HepG2 (cell line): ENCODE results near the gene BBS4. TPM values are rescaled to one million over a fixed set of nuclear protein-coding genes. Genes with fewer than 3 reads are reported as not detected.

Experiments used
- ATF5 ChIP-seq: sonication (generic); formaldehyde crosslinking; IDR thresholded peaks from 2 replicates; pipeline ENCODE4 v1.4.0; 2020; ENCODE audit warnings: mild to moderate bottlenecking, low read depth, missing genetic modification reagents
- CENPT ChIP-seq: sonication (generic); formaldehyde crosslinking; IDR thresholded peaks from 2 replicates; pipeline ENCODE4 v1.8.0; 2022; ENCODE audit warnings: low read depth, mild to moderate bottlenecking, moderate library complexity, missing genetic modification reagents
- CERS6 ChIP-seq: sonication (generic); formaldehyde crosslinking; IDR thresholded peaks from 2 replicates; pipeline ENCODE4 v1.5.0; 2020; ENCODE audit warnings: missing genetic modification reagents
- CSRNP1 ChIP-seq: sonication (generic); formaldehyde crosslinking; IDR thresholded peaks from 2 replicates; pipeline ENCODE4 v1.8.1; 2023; ENCODE audit warnings: mild to moderate bottlenecking, missing genetic modification reagents
- CTCF ChIP-seq: sonication (generic); formaldehyde crosslinking; IDR thresholded peaks from 2 replicates; pipeline ENCODE4 v1.5.0; 2020; ENCODE audit warnings: mild to moderate bottlenecking, missing genetic modification reagents, moderate library complexity
- HMG20A ChIP-seq: IDR thresholded peaks from 2 replicates; pipeline ENCODE4 v1.6.1; 2016; ENCODE audit warnings: borderline replicate concordance
- KLF6 ChIP-seq: IDR thresholded peaks from 2 replicates; pipeline ENCODE4 v1.8.0; 2016; ENCODE audit warnings: missing biosample characterization, missing genetic modification reagents
- RAD21 ChIP-seq: fragments of 450-650 bp; formaldehyde crosslinking; IDR thresholded peaks from 2 replicates; pipeline ENCODE4 v1.5.0; 2020; ENCODE audit warnings: mild to moderate bottlenecking
- RORA ChIP-seq: sonication (generic); formaldehyde crosslinking; IDR thresholded peaks from 2 replicates; pipeline ENCODE4 v1.5.0; 2020; ENCODE audit warnings: mild to moderate bottlenecking, missing genetic modification reagents, moderate library complexity
- SIX1 ChIP-seq: sonication (generic); formaldehyde crosslinking; IDR thresholded peaks from 2 replicates; pipeline ENCODE4 v1.4.0; 2020; ENCODE audit warnings: missing genetic modification reagents, borderline replicate concordance
- SMC3 ChIP-seq: IDR thresholded peaks from 2 replicates; pipeline ENCODE4 v1.6.1; 2011; ENCODE audit warnings: low read length, improper control_type of control experiment
- SRSF4 ChIP-seq: fragments of 200-400 bp; formaldehyde crosslinking; IDR thresholded peaks from one replicate; pipeline ENCODE4 v1.6.1; 2018; ENCODE audit warnings: mild to moderate bottlenecking, low read depth, low read length, moderate library complexity; ENCODE audit not compliant: poor library complexity, severe bottlenecking
- ZBTB1 ChIP-seq: sonication (generic); formaldehyde crosslinking; IDR thresholded peaks from 2 replicates; pipeline ENCODE4 v1.4.0; 2020; ENCODE audit warnings: missing genetic modification reagents, borderline replicate concordance
- ZMYM4 ChIP-seq: sonication (generic); formaldehyde crosslinking; IDR thresholded peaks from 2 replicates; pipeline ENCODE4 v1.8.1; 2023; ENCODE audit warnings: mild to moderate bottlenecking, missing genetic modification reagents
- ZNF496 ChIP-seq: sonication (generic); formaldehyde crosslinking; IDR thresholded peaks from 2 replicates; pipeline ENCODE4 v1.8.1; 2023; ENCODE audit warnings: mild to moderate bottlenecking, moderate library complexity, missing genetic modification reagents; ENCODE audit not compliant: insufficient replicate concordance
- ZNF552 ChIP-seq: sonication (generic); formaldehyde crosslinking; IDR thresholded peaks from 2 replicates; pipeline ENCODE4 v1.9.0; 2022; ENCODE audit warnings: missing genetic modification reagents, mild to moderate bottlenecking, borderline replicate concordance
- ZNF576 ChIP-seq: sonication (generic); formaldehyde crosslinking; IDR thresholded peaks from 2 replicates; pipeline ENCODE4 v1.4.0; 2020; ENCODE audit warnings: mild to moderate bottlenecking, missing genetic modification reagents
- ZSCAN22 ChIP-seq: sonication (generic); formaldehyde crosslinking; IDR thresholded peaks from 2 replicates; pipeline ENCODE4 v1.4.0; 2020; ENCODE audit warnings: mild to moderate bottlenecking, missing genetic modification reagents
- polyA plus RNA-seq, 8 experiments: library from polyadenylated mRNA; depleted of rRNA in 3 of 8; stranded (reverse) in 7 of 8; unstranded in 1 of 8; fragments of >200 nt; fragmentation: Illumina TruSeq in 4 of 8; extraction: Trizol in 4 of 8; gene quantifications; 2 replicates each; pipeline versions ENCODE4 v1.2.1 to v1.2.3, GENCODE V29; 2011 to 2016; ENCODE audit warnings: low read depth in 4 of 8, missing spikeins in 1 of 8, mixed read lengths in 1 of 8; ENCODE audit not compliant: insufficient read depth in 1 of 8
- total RNA-seq, 5 experiments: library from RNA; depleted of rRNA; stranded (reverse); fragments of >200 nt; fragmentation: Illumina TruSeq; extraction: Trizol; gene quantifications; 2 replicates each; pipeline ENCODE4 v1.2.3, GENCODE V29; 2016; ENCODE audit warnings: low read depth in 1 of 5

Gene BBS4
- total and polyA plus RNA-seq, 2 of the 13 experiments (the other 11 are each of a cell fraction or from before 2014, with no cell fraction given): 16.0 to 21.3 TPM

GRCh38 chr15:72722071-72722696, 36.2 kb downstream of the BBS4 start (continued):
- TF ChIP-seq CSRNP1 (CRISPR knock-in tag) (no peak), ZBTB1 (CRISPR knock-in tag) (no peak), CTCF (CRISPR knock-in tag) (peak; percentile 82), ZNF552 (CRISPR knock-in tag) (no peak), ATF5 (CRISPR knock-in tag) (no peak), HMG20A (CRISPR knock-in tag) (no peak), SMC3 (peak; percentile 57; the same call in 1 of the 2 replicates), ZMYM4 (no peak), SIX1 (peak; percentile 38; the same call in 1 of the 2 replicates), KLF6 (CRISPR knock-in tag) (no peak), CENPT (CRISPR knock-in tag) (no peak), ZSCAN22 (CRISPR knock-in tag) (no peak), SRSF4 (no peak), RORA (CRISPR knock-in tag) (no peak), CERS6 (CRISPR knock-in tag) (no peak), ZNF496 (CRISPR knock-in tag) (no peak), ZNF576 (CRISPR knock-in tag) (no peak), RAD21 (peak; percentile 38)
